Sciatic nerve (tissue), 2 donors: ENCODE data around the gene SYT2. TPM values are rescaled to one million over a fixed set of nuclear protein-coding genes. Genes with fewer than 3 reads are reported as not detected.
"Not testable (repeated sequence)": the region's sequence is repeated elsewhere in the genome, so short reads cannot be mapped to it uniquely, and the experiment has no call there.

Experiments used
- ATAC-seq: fragments of 200-7000 bp; cut with Tn5 transposase; one replicate; pipeline ENCODE4 v1.9.1; 2020; ENCODE audit warnings: mild to moderate bottlenecking, moderate library complexity
- DNase-seq: peaks from one replicate; pipeline ENCODE4 v3.0.0-alpha.2; 2020; ENCODE audit warnings: low spot score
- intact Hi-C: fragments of 100-400 bp; cut with DNase I; formaldehyde crosslinking; loops from one replicate; pipeline ENCODE4 v1.14.2; 2022
- total RNA-seq: library from RNA; stranded (reverse); fragmentation: NEBNext Ultra II Directional; extraction: Animal tissue kit (Norgen Biotek cat#: 25700); gene quantifications from one replicate; pipeline ENCODE4 v1.2.1, GENCODE V29; 2021
- donor health status: DM: no; HTN: no; CAD: no.
- donor health status: DM: no; HTN: no; CAD: no.

SYT2 gene
- total RNA-seq, 1 donor from 2014 or later = not detected

GRCh38 chr1:202649553-202650392 is 60.5 kb downstream of the SYT2 start:
- ATAC-seq (no peak), DNase-seq (no peak)
- intact Hi-C loops = no loop called here

DNA sequence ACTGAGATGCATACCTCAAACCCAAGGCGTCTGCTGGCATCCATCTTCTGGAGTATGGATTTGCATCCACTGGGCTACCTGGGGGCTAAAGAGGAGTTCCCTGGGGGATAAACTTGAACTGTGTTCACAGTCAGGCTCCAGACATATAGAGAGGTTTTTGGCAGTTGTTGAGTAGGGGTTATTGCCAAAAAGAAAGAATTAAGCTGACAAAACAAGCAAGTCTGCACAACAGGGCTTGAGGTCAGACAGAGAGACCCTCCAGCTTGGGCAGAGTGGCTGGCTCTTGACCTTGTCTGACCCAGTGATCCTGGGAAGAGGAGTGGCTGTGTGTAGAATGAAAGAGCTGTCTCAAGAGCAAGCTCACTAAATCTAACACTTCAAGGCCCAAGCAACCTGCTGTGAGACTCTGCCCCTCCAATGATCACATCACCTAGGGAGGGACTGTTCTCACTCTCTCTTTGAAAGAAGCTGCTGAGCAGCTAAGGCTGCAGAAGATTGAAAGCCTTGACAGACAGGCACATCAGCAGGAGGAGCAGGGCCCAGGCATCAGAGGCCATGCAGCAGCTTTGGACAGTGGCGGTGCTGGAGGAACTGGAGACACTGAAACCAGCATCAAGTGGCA is 61.5 kb downstream of the SYT2 start:
- ATAC-seq (no peak), DNase-seq (no peak)
- intact Hi-C loops = no loop called here

- intact Hi-C loops = no loop called here
- DNase-seq = no peak
- no peak for ATAC-seq
Measured at GRCh38 chr1:202645097-202645476, 65.2 kb downstream of the SYT2 start.

DNA sequence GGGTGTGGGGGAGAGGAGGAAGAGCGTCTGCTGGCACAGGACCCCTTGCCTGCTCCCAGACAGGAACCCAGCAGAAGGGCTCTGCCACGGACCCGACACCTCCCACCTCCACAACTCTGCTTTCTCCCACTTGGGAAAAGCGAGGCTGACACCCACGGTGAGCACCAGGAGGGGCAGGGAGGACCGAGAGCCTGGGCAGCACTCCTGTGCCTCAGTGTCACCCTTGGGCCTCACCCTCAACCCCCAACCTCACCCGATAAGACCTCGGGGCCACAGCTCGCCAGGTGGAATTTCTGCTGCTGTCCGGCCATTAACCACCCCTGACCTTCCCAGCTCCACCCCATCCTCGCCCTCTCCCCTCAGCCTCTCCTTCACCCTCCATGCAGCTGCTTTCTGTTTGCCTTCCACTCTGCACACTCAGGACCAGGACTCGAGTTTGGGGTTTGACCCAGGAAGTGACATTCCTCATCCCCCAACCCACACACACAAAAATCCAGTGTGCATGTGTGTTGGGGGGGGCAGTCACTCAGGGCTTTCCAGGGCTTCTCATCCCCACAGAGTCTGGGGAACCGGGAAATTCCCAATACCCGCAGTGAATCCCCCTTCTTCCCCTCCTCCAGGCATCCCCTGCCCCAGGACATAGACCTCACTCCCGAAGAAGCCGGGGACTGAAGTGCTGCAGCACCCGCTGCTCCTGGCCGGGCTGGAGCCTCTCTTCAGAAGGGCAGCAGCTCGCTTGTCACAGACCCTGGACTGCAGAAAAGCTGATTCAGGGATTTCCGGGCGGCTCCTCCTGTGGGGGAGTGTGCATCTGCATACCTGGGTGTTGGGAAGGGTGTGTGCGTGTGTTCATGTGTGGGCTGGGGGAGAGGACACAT is 65.8 kb downstream of the SYT2 start:
- intact Hi-C loops = no loop called here
- ATAC-seq (no peak), DNase-seq (no peak)

DNA sequence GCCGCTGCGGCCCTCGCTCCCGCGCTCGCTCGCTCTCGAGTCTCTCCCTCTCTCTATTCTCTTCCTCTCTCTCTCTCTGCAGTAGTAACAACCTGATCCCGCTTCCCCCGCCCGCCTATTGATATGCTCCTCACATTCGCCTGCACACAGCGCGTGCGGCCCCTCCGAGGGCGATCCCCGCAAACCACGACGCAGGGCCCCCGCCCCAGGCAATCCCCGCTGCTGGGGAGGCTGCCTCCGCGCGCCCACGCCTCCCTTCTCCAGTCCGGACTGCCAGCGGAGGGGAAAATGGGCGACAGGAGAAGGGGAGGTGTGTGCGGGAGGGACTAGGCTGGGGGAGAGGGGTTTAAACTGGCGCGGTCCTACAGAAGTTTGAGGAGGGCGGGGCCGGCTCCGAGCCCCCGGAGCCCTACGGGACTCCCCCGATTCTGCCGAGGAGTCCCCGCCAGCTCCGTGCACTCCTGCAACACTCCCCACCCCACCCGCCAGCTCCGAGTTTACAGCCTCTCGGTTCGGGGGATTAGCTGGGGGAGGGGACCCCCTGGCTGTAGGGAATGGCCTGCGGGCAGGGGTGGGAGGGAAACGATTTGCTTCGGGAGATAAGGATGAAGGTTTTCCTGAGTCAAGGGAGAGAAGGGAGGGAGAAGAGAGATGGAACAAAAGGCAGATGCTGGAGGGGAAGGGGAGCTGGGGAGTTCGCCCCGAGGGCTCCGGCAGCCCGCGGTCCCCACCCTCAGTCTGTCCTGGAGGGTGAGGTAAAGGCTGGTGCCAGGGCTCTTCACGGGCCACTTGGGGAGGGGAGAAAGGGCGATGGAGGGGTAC is 66.6 kb downstream of the SYT2 start:
- DNase-seq = no peak
- intact Hi-C loops = no loop called here
- peak; percentile 34 for ATAC-seq

GRCh38 chr1:202642619-202643291 is 67.5 kb downstream of the SYT2 start:
- ATAC-seq = peak; percentile 43
- intact Hi-C loops = no loop called here
- DNase-seq = no peak

DNA sequence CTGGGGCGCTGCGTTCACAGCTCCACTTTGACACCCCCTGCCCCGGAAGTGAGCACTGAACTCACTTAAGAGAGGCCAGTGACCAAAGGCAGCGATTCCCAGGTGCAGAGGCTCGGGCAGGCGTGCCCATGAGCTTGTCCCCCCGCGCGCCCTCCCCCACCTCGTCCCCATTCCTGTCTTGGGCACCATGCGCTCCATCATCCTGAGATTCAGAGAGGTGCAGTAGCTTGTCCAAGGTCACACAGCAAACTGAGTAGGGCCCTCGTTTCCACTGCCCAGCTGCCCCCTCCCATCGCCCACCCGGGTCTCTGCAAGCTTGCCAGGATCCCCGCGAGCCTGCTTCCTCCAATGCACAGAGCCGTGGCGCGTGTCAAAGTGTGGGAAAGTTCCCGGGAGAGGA is 68.0 kb downstream of the SYT2 start:
- DNase-seq (no peak), ATAC-seq (no peak)
- intact Hi-C loops = no loop called here

DNA sequence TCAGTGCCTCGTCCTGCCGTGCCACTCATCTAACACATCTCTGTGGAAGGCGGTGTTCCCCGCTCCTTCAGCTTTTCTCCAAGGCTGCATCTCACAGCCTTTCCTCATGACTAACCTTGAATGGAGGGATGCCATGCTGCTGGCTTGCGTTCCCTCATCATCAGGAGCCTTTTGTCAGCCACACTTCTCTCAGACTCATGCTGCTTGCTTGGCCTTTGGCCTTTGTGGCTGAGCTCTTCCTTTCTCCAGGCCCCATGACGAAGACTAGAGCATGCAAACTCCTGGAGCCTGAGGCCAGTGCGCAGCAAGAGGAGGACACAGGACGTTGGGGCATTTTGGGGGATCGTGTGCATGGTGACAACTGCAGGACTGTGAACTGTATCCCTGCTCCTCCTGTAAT is 70.8 kb downstream of the SYT2 start:
- intact Hi-C loops = no loop called here
- no peak for DNase-seq
- ATAC-seq = no peak

GRCh38 chr1:202638701-202639305 is 71.5 kb downstream of the SYT2 start:
- ATAC-seq, DNase-seq, intact Hi-C loops: not testable (repeated sequence)

DNA sequence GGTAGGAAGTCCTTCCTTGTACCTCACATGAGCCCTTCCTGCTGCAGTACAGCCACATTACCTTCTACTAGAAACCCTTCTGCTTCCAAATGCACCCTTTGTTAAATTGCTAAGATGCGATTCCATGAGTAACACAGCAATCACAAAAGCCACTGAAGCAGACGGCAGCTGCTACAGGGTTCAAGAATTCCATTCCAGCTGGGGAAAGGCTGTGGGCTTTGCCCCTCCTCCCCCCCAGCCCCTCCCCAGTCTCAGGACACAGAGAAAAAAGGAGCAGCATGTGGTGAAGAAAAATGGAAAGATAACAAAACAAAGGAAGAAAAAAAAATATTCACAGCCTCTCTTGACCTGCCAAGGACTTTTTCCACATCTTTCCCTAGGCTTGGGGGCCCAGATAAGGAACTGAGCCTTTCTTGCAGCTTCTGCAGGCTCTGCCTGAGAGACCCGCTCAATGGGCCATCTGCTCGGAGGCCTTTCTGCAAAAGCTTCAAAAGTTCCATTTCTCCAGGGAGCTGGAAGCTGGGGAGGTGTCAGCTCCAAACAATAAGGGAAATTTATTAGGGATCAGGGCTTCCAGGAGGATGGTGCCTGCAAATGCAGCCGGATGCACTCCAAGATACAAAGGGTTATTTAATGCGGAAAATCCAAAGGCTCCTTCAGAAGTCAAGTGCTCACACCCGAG is 72.1 kb downstream of the SYT2 start:
- no peak for DNase-seq
- no peak for ATAC-seq
- intact Hi-C loops = no loop called here

DNA sequence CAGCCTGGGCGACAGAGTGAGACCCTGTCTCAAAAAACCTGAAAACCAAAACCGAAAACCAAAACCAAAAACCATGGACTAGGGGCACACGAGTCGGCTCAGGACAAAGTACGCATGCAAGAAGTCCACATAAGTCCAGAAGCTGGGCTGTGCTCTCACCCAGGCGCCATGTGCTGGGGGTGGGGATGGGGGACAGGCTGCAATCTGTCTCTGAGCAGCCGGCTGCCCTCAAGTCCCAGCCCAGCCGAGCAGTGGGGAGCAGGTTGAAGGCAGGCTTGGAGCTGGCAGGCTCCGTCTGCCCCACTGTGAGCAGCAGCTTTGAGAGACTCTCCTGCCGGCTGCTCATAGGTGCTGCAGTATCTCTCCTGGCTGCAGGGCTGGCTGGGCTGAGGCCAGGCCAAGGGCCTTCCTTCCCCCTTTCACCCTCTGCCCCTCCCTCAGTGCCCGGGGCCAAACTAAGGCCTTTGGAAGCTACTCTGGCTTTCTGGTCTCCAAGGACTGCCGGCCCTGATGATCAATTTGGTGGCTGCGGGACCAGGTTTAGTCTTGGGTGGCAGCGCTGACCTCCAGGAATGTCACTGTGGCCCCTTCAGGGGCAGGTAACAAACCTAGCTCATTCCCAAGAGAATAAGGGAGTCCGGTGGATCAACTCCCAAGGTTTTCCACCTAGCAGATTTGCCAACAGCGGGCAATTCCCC is 72.8 kb downstream of the SYT2 start:
- ATAC-seq, intact Hi-C loops, DNase-seq: not testable (repeated sequence)

- intact Hi-C loops, ATAC-seq, DNase-seq: not testable (repeated sequence)
Measured at GRCh38 chr1:202636171-202636570, 74.1 kb downstream of the SYT2 start.

GRCh38 chr1:202632241-202632640 is 78.0 kb downstream of the SYT2 start:
- intact Hi-C loops = no loop called here
- ATAC-seq (no peak), DNase-seq (no peak)

GRCh38 chr1:202631076-202631923 is 79.0 kb downstream of the SYT2 start:
- intact Hi-C loops = no loop called here
- no peak for DNase-seq
- ATAC-seq = no peak

DNA sequence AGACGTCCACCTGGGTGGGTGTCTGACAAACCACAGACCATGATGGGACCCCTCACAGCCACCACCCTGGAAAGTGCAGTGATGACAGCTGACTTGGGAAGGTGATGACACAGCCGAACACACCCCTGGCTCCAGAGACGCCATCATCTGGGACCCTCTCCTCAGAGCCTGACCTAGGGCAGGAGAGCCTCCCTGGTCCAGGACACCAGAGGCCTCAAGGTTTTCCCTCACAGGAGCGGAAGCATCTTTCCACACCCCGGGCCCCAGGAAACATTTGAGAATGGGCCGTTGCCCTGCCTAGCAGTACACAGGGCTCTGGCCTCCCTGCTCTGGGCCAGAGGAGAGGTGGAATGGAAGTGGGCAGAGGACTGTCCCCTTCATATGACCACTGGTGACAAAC is 79.7 kb downstream of the SYT2 start:
- DNase-seq = no peak
- intact Hi-C loops = no loop called here
- ATAC-seq = no peak

DNA sequence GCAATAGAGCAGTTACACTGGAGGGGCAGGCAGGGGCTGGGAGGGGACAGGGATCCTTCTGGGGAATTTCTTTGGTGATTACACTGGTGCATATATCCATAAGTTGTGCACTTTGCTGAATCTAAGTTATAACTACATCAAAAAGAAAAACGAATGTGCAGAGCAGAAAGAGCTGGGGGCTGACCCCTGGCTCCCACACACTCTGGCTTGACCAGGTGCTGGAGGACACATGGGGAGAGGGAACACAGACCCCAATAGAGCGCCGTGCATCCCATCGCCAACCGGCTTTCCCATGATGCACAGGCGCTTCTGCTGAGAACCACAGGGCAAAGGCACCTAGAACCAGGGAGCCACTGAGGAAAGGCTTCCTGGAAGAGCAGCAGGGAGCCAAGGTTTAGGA is 80.2 kb downstream of the SYT2 start:
- DNase-seq, ATAC-seq, intact Hi-C loops: not testable (repeated sequence)
